GM12878 (cell line): ENCODE data around the gene AREG.

Experiments used
- CREM ChIP-seq: IDR thresholded peaks from 2 replicates; pipeline ENCODE4 v1.6.1; 2014; ENCODE audit warnings: antibody characterized with exemption, low read depth
- CTCF ChIP-seq, 3 experiments: IDR thresholded peaks in 2 of 3; conservative IDR thresholded peaks in 1 of 3; 2 replicates each; pipeline ENCODE4 v1.5.1; 2011; ENCODE audit warnings: low read depth in 3 of 3, low read length in 3 of 3, mild to moderate bottlenecking in 3 of 3, control low read depth in 2 of 3, moderate library complexity in 2 of 3, inconsistent platforms in 1 of 3, mixed read lengths in 1 of 3; ENCODE audit not compliant: control insufficient read depth in 2 of 3, insufficient read depth in 1 of 3; ENCODE audit errors: extremely low read depth in 1 of 3
- EP300 ChIP-seq, 2 experiments: fragments of 150-350 bp in 1 of 2; IDR thresholded peaks; 2 replicates each; pipeline ENCODE4 v1.6.1; 2011 to 2012; ENCODE audit warnings: low read depth in 2 of 2, low read length in 2 of 2, borderline replicate concordance in 1 of 2, improper control_type of control experiment in 1 of 2, inconsistent platforms in 1 of 2; ENCODE audit not compliant: control insufficient read depth in 1 of 2
- JUNB ChIP-seq: IDR thresholded peaks from 2 replicates; pipeline ENCODE4 v1.6.1; 2016; ENCODE audit warnings: antibody characterized with exemption, mild to moderate bottlenecking
- POLR2A ChIP-seq: IDR thresholded peaks from 2 replicates; pipeline ENCODE4 v1.6.1; 2011; ENCODE audit warnings: low read depth, mild to moderate bottlenecking, low read length
- RAD51 ChIP-seq: fragments of 450-650 bp; IDR thresholded peaks from 2 replicates; pipeline ENCODE4 v1.6.1; 2016; ENCODE audit warnings: moderate library complexity, mild to moderate bottlenecking, inconsistent platforms
- ZBTB33 ChIP-seq: fragments of 450-650 bp; IDR thresholded peaks from 2 replicates; pipeline ENCODE4 v1.6.1; 2017; ENCODE audit warnings: mild to moderate bottlenecking
- ZNF384 ChIP-seq: IDR thresholded peaks from 2 replicates; pipeline ENCODE4 v1.6.1; 2012; ENCODE audit warnings: low read depth, mild to moderate bottlenecking, low read length, improper control_type of control experiment, borderline replicate concordance
- TF ChIP-seq, protein P1 (sequence below): fragments of 450-650 bp; IDR thresholded peaks from 2 replicates; pipeline ENCODE4 v1.6.1; 2017; ENCODE audit warnings: mild to moderate bottlenecking, low read depth, inconsistent platforms; ENCODE audit not compliant: poor library complexity, severe bottlenecking
- TF ChIP-seq, protein P2 (sequence below): fragments of 450-650 bp; IDR thresholded peaks from 2 replicates; pipeline ENCODE4 v1.6.1; 2017; ENCODE audit warnings: antibody characterized with exemption, mild to moderate bottlenecking, moderate library complexity
- TF ChIP-seq, protein P3 (sequence below): IDR thresholded peaks from 2 replicates; pipeline ENCODE4 v1.6.1; 2011; ENCODE audit warnings: low read depth, low read length, improper control_type of control experiment, borderline replicate concordance
- TF ChIP-seq, protein P4 (sequence below): fragments of 450-650 bp; IDR thresholded peaks from 2 replicates; pipeline ENCODE4 v1.6.1; 2014; ENCODE audit warnings: mild to moderate bottlenecking

DNA sequence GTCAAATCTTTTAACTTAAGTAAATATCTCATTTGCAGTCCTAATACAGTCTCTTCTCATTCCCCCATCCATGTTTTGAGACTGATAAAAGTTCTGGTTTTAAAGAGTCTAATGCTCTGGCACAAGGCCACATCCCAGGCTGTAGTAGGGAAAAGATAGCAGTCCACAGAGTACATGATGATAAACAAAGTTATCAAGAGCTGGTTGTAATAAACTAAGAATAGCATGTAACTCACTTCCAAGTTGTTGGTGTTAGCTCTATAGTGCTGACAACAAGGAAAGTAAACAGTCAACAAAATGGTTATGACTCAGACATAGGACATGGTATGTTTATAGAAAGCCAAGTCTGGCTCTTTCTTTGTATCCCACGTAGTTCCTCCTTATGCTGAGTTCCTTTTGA, 21.8 kb upstream of the AREG start:
- no peak for TF ChIP-seq POLR2A
- TF ChIP-seq ZBTB33, result no peak
- no peak for TF ChIP-seq CTCF (IDR thresholded peaks at IDR 0.05 in 2 of 3, conservative IDR thresholded peaks at IDR 0.05 in 1 of 3; ENCODE audit: control insufficient read depth in 2 of 3, extremely low read depth in 1 of 3, insufficient read depth in 1 of 3, low read depth in 3 of 3, low read length in 3 of 3)
- TF ChIP-seq, protein P1, sequence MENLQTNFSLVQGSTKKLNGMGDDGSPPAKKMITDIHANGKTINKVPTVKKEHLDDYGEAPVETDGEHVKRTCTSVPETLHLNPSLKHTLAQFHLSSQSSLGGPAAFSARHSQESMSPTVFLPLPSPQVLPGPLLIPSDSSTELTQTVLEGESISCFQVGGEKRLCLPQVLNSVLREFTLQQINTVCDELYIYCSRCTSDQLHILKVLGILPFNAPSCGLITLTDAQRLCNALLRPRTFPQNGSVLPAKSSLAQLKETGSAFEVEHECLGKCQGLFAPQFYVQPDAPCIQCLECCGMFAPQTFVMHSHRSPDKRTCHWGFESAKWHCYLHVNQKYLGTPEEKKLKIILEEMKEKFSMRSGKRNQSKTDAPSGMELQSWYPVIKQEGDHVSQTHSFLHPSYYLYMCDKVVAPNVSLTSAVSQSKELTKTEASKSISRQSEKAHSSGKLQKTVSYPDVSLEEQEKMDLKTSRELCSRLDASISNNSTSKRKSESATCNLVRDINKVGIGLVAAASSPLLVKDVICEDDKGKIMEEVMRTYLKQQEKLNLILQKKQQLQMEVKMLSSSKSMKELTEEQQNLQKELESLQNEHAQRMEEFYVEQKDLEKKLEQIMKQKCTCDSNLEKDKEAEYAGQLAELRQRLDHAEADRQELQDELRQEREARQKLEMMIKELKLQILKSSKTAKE, result no peak
- TF ChIP-seq, protein P2, sequence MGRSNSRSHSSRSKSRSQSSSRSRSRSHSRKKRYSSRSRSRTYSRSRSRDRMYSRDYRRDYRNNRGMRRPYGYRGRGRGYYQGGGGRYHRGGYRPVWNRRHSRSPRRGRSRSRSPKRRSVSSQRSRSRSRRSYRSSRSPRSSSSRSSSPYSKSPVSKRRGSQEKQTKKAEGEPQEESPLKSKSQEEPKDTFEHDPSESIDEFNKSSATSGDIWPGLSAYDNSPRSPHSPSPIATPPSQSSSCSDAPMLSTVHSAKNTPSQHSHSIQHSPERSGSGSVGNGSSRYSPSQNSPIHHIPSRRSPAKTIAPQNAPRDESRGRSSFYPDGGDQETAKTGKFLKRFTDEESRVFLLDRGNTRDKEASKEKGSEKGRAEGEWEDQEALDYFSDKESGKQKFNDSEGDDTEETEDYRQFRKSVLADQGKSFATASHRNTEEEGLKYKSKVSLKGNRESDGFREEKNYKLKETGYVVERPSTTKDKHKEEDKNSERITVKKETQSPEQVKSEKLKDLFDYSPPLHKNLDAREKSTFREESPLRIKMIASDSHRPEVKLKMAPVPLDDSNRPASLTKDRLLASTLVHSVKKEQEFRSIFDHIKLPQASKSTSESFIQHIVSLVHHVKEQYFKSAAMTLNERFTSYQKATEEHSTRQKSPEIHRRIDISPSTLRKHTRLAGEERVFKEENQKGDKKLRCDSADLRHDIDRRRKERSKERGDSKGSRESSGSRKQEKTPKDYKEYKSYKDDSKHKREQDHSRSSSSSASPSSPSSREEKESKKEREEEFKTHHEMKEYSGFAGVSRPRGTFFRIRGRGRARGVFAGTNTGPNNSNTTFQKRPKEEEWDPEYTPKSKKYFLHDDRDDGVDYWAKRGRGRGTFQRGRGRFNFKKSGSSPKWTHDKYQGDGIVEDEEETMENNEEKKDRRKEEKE, result no peak
- no peak for TF ChIP-seq CREM
- TF ChIP-seq, protein P3, sequence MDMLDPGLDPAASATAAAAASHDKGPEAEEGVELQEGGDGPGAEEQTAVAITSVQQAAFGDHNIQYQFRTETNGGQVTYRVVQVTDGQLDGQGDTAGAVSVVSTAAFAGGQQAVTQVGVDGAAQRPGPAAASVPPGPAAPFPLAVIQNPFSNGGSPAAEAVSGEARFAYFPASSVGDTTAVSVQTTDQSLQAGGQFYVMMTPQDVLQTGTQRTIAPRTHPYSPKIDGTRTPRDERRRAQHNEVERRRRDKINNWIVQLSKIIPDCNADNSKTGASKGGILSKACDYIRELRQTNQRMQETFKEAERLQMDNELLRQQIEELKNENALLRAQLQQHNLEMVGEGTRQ, result no peak
- no peak for TF ChIP-seq RAD51
- TF ChIP-seq, protein P4, sequence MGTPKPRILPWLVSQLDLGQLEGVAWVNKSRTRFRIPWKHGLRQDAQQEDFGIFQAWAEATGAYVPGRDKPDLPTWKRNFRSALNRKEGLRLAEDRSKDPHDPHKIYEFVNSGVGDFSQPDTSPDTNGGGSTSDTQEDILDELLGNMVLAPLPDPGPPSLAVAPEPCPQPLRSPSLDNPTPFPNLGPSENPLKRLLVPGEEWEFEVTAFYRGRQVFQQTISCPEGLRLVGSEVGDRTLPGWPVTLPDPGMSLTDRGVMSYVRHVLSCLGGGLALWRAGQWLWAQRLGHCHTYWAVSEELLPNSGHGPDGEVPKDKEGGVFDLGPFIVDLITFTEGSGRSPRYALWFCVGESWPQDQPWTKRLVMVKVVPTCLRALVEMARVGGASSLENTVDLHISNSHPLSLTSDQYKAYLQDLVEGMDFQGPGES, result no peak
- TF ChIP-seq EP300 (IDR thresholded peaks at IDR 0.05; ENCODE audit: borderline replicate concordance in 1 of 2, control insufficient read depth in 1 of 2, low read depth in 2 of 2, low read length in 2 of 2), result no peak
- no peak for TF ChIP-seq JUNB
- TF ChIP-seq ZNF384, result no peak
